ENCODE results near the gene MRTO4. TPM values are rescaled to one million over a fixed set of nuclear protein-coding genes. Genes with fewer than 3 reads are reported as not detected.

The MRTO4 gene
- total RNA-seq, 4 donors from 2014 or later = 16.4 to 33.0 (median 19.5) TPM

GRCh38 chr1:19205403-19205802 lies 46.2 kb upstream of the MRTO4 start:
- Histone ChIP-seq H3K36me3 (peaks cover 0 to 3% (median 0%) of the 10 kb centered on the region in 3 donors), H3K27ac (no peak overlapping the region), H3K9me3 (no peaks in the 10 kb centered on the region), H3K27me3 (no peaks in the 10 kb centered on the region), H3K4me1 (peaks cover 3 to 84% (median 23%) of the 10 kb centered on the region in 4 donors), H3K4me3 (no peak overlapping the region)
- no peak for TF ChIP-seq POLR2A (IDR thresholded peaks at IDR 0.05)
- no peak for TF ChIP-seq EP300 (IDR thresholded peaks at IDR 0.05)
- TF ChIP-seq CTCF (IDR thresholded peaks at IDR 0.05) = no peak
- no peak for DNase-seq (ENCODE audit: low spot score in 2 of 2)
- 88 to 91% methylated on average over 1 of the region's 1 CpG for WGBS, 2 donors

GRCh38 chr1:19205845-19206244 lies 45.8 kb upstream of the MRTO4 start:
- Histone ChIP-seq H3K27me3 (no peaks in the 10 kb centered on the region), H3K27ac (no peak overlapping the region), H3K4me3 (no peak overlapping the region), H3K4me1 (peaks cover 3 to 84% (median 25%) of the 10 kb centered on the region in 4 donors), H3K9me3 (no peaks in the 10 kb centered on the region), H3K36me3 (peaks cover 0 to 1% (median 0%) of the 10 kb centered on the region in 3 donors)
- WGBS, 2 donors = 80 to 82% methylated on average over 5 of the region's 5 CpGs
- TF ChIP-seq CTCF (IDR thresholded peaks at IDR 0.05) (no peak), POLR2A (IDR thresholded peaks at IDR 0.05) (no peak), EP300 (IDR thresholded peaks at IDR 0.05) (no peak)
- no peak for DNase-seq (ENCODE audit: low spot score in 2 of 2)

GRCh38 chr1:19206947-19207346 lies 44.7 kb upstream of the MRTO4 start:
- H3K4me1 ChIP-seq = peaks cover 3 to 84% (median 35%) of the 10 kb centered on the region in 4 donors
- no peak for DNase-seq (ENCODE audit: low spot score in 2 of 2)

GRCh38 chr1:19208710-19209438 lies 42.7 kb upstream of the MRTO4 start:
- TF ChIP-seq CTCF (IDR thresholded peaks at IDR 0.05) = no peak
- no peak for TF ChIP-seq POLR2A (IDR thresholded peaks at IDR 0.05)
- no peak for TF ChIP-seq EP300 (IDR thresholded peaks at IDR 0.05)

More at GRCh38 chr1:19206947-19207346, 44.7 kb upstream of the MRTO4 start:
- Histone ChIP-seq H3K4me3 (no peak overlapping the region), H3K27ac (no peak overlapping the region), H3K9me3 (no peaks in the 10 kb centered on the region), H3K27me3 (no peaks in the 10 kb centered on the region), H3K36me3 (no peaks in the 10 kb centered on the region)
- WGBS, 2 donors = 79 to 83% methylated on average over 3 of the region's 3 CpGs
- no peak for TF ChIP-seq EP300 (IDR thresholded peaks at IDR 0.05)
- no peak for TF ChIP-seq CTCF (IDR thresholded peaks at IDR 0.05)
- no peak for TF ChIP-seq POLR2A (IDR thresholded peaks at IDR 0.05)

GRCh38 chr1:19209439-19209989 lies 42.1 kb upstream of the MRTO4 start:
- Histone ChIP-seq H3K27ac (peak overlapping the region; percentile 94 to 96 (median 94)), H3K9me3 (no peaks in the 10 kb centered on the region), H3K27me3 (no peaks in the 10 kb centered on the region), H3K36me3 (no peaks in the 10 kb centered on the region), H3K4me3 (peak overlapping the region; percentile 64 to 86 (median 76)), H3K4me1 (peaks cover 3 to 76% (median 34%) of the 10 kb centered on the region in 4 donors)
- peak; percentile 18 to 24 for DNase-seq (ENCODE audit: low spot score in 2 of 2)
- WGBS, 2 donors = 0 to 2% methylated on average over 28 of the region's 28 CpGs
- TF ChIP-seq POLR2A (IDR thresholded peaks at IDR 0.05) (no peak), EP300 (IDR thresholded peaks at IDR 0.05) (no peak), CTCF (IDR thresholded peaks at IDR 0.05) (no peak)

More at GRCh38 chr1:19208710-19209438, 42.7 kb upstream of the MRTO4 start:
- WGBS, 2 donors = 14 to 16% methylated on average over 8 of the region's 8 CpGs
- H3K4me1 ChIP-seq = peaks cover 3 to 83% (median 37%) of the 10 kb centered on the region in 4 donors
- no peaks in the 10 kb centered on the region for H3K9me3 ChIP-seq
- H3K27ac ChIP-seq = peak overlapping the region; percentile 94 to 96 (median 94)
- H3K27me3 ChIP-seq = no peaks in the 10 kb centered on the region
- DNase-seq (ENCODE audit: low spot score in 2 of 2) = no peak
- no peaks in the 10 kb centered on the region for H3K36me3 ChIP-seq
- peak overlapping the region; percentile 64 to 86 (median 76) for H3K4me3 ChIP-seq
